Measurements from ENCODE around the gene TANGO2.

TANGO2 gene

GRCh38 chr22:19978748-19979147, 42.2 kb upstream of the TANGO2 start:
- no CpG with 5 or more reads among the region's 17 CpGs for WGBS, 2 donors (ENCODE audit: extremely low coverage in 2 of 2, insufficient read length in 2 of 2, insufficient replicate concordance in 1 of 2)
- H4K8ac ChIP-seq (ENCODE audit: low read depth, low read length) = no peak overlapping the region
- no peaks in the 10 kb centered on the region for H3K27me3 ChIP-seq (ENCODE audit: control insufficient read depth in 3 of 3, insufficient read depth in 3 of 3, low read depth in 1 of 3, low read length in 3 of 3)
- DNase-seq (ENCODE audit: low spot score) = no peak
- H3K9me3 ChIP-seq (replicated peaks in 1 of 2; ENCODE audit: control insufficient read depth in 2 of 2, insufficient read depth in 1 of 2, low read depth in 1 of 2, low read length in 2 of 2) = no peaks in the 10 kb centered on the region
- no peak overlapping the region for H3K4ac ChIP-seq (ENCODE audit: low read length)
- H4K91ac ChIP-seq (ENCODE audit: low read depth, low read length, poor library complexity) = no peak overlapping the region
- H2BK15ac ChIP-seq (ENCODE audit: low read length) = no peak overlapping the region
- no peak overlapping the region for H3K14ac ChIP-seq (ENCODE audit: low read length)
- H2BK120ac ChIP-seq (ENCODE audit: low read depth, low read length) = no peak overlapping the region
- H2BK12ac ChIP-seq (ENCODE audit: low read length) = no peak overlapping the region
- H2AFZ ChIP-seq (ENCODE audit: low read length) = no peak overlapping the region
- H3K23ac ChIP-seq (ENCODE audit: low read depth, low read length, poor library complexity) = peak overlapping the region; percentile 78
- no peak overlapping the region for H2AK5ac ChIP-seq (ENCODE audit: low read depth, low read length)
- no peak overlapping the region for H3K27ac ChIP-seq (replicated peaks; ENCODE audit: low read length)
- H3K9ac ChIP-seq (ENCODE audit: low read depth, low read length, poor library complexity) = no peak overlapping the region
- no peak overlapping the region for H3K18ac ChIP-seq (ENCODE audit: low read length)
- no peak overlapping the region for H3K4me3 ChIP-seq (ENCODE audit: low read length in 2 of 2)
- peaks cover 11% of the 10 kb centered on the region for H3K79me1 ChIP-seq (ENCODE audit: low read depth, low read length)
- H3K4me2 ChIP-seq (ENCODE audit: insufficient read depth, low read length, poor library complexity, severe bottlenecking) = no peak overlapping the region
- peaks cover 48 to 88% of the 10 kb centered on the region in 2 donors for H3K36me3 ChIP-seq (replicated peaks in 1 of 2; ENCODE audit: control insufficient read depth in 2 of 2, insufficient read depth in 2 of 2, low read length in 2 of 2)
- peaks cover 12 to 17% of the 10 kb centered on the region in 2 donors for H3K4me1 ChIP-seq (ENCODE audit: control insufficient read depth in 2 of 2, insufficient read depth in 1 of 2, low read depth in 1 of 2, low read length in 2 of 2)
- no peak overlapping the region for H2BK5ac ChIP-seq (ENCODE audit: low read length)

GRCh38 chr22:19979712-19980493, 41.0 kb upstream of the TANGO2 start:
- no peak overlapping the region for H2BK120ac ChIP-seq (ENCODE audit: low read depth, low read length)
- no peak overlapping the region for H2AFZ ChIP-seq (ENCODE audit: low read length)
- peaks cover 12 to 15% of the 10 kb centered on the region in 2 donors for H3K4me1 ChIP-seq (ENCODE audit: control insufficient read depth in 2 of 2, insufficient read depth in 1 of 2, low read depth in 1 of 2, low read length in 2 of 2)
- DNase-seq (ENCODE audit: low spot score) = no peak
- H3K18ac ChIP-seq (ENCODE audit: low read length) = no peak overlapping the region
- H3K4me3 ChIP-seq (ENCODE audit: low read length in 2 of 2) = no peak overlapping the region
- H3K14ac ChIP-seq (ENCODE audit: low read length) = no peak overlapping the region
- H3K27me3 ChIP-seq (ENCODE audit: control insufficient read depth in 3 of 3, insufficient read depth in 3 of 3, low read depth in 1 of 3, low read length in 3 of 3) = no peaks in the 10 kb centered on the region
- H3K36me3 ChIP-seq (replicated peaks in 1 of 2; ENCODE audit: control insufficient read depth in 2 of 2, insufficient read depth in 2 of 2, low read length in 2 of 2) = peaks cover 46 to 82% of the 10 kb centered on the region in 2 donors
- peak overlapping the region; percentile 23 for H4K8ac ChIP-seq (ENCODE audit: low read depth, low read length)
- no peak overlapping the region for H2BK12ac ChIP-seq (ENCODE audit: low read length)
- H3K4me2 ChIP-seq (ENCODE audit: insufficient read depth, low read length, poor library complexity, severe bottlenecking) = no peak overlapping the region
- peaks cover 17% of the 10 kb centered on the region for H3K79me1 ChIP-seq (ENCODE audit: low read depth, low read length)
- no peak overlapping the region for H4K91ac ChIP-seq (ENCODE audit: low read depth, low read length, poor library complexity)
- no peaks in the 10 kb centered on the region for H3K9me3 ChIP-seq (replicated peaks in 1 of 2; ENCODE audit: control insufficient read depth in 2 of 2, insufficient read depth in 1 of 2, low read depth in 1 of 2, low read length in 2 of 2)
- H2BK15ac ChIP-seq (ENCODE audit: low read length) = no peak overlapping the region
- no peak overlapping the region for H3K4ac ChIP-seq (ENCODE audit: low read length)
- no peak overlapping the region for H3K9ac ChIP-seq (ENCODE audit: low read depth, low read length, poor library complexity)
- peak overlapping the region; percentile 94 for H3K23ac ChIP-seq (ENCODE audit: low read depth, low read length, poor library complexity)
- peak overlapping the region; percentile 61 for H2BK5ac ChIP-seq (ENCODE audit: low read length)
- WGBS, 2 donors (ENCODE audit: extremely low coverage in 2 of 2, insufficient read length in 2 of 2, insufficient replicate concordance in 1 of 2) = no CpG with 5 or more reads among the region's 52 CpGs
- no peak overlapping the region for H2AK5ac ChIP-seq (ENCODE audit: low read depth, low read length)
- H3K27ac ChIP-seq (replicated peaks; ENCODE audit: low read length) = no peak overlapping the region

- Histone ChIP-seq H3K9ac (ENCODE audit: low read depth, low read length, poor library complexity) (no peak overlapping the region), H4K8ac (ENCODE audit: low read depth, low read length) (no peak overlapping the region), H2BK120ac (ENCODE audit: low read depth, low read length) (no peak overlapping the region), H3K36me3 (replicated peaks in 1 of 2; ENCODE audit: control insufficient read depth in 2 of 2, insufficient read depth in 2 of 2, low read length in 2 of 2) (peaks cover 46 to 81% of the 10 kb centered on the region in 2 donors), H3K14ac (ENCODE audit: low read length) (no peak overlapping the region), H3K27ac (replicated peaks; ENCODE audit: low read length) (no peak overlapping the region), H3K79me1 (ENCODE audit: low read depth, low read length) (peaks cover 24% of the 10 kb centered on the region), H2BK12ac (ENCODE audit: low read length) (no peak overlapping the region), H3K4me1 (ENCODE audit: control insufficient read depth in 2 of 2, insufficient read depth in 1 of 2, low read depth in 1 of 2, low read length in 2 of 2) (peaks cover 12 to 13% of the 10 kb centered on the region in 2 donors), H3K9me3 (replicated peaks in 1 of 2; ENCODE audit: control insufficient read depth in 2 of 2, insufficient read depth in 1 of 2, low read depth in 1 of 2, low read length in 2 of 2) (no peaks in the 10 kb centered on the region), H2BK15ac (ENCODE audit: low read length) (no peak overlapping the region), H3K4me3 (ENCODE audit: low read length in 2 of 2) (no peak overlapping the region), H2AK5ac (ENCODE audit: low read depth, low read length) (no peak overlapping the region), H3K27me3 (ENCODE audit: control insufficient read depth in 3 of 3, insufficient read depth in 3 of 3, low read depth in 1 of 3, low read length in 3 of 3) (no peaks in the 10 kb centered on the region), H3K4ac (ENCODE audit: low read length) (no peak overlapping the region), H3K23ac (ENCODE audit: low read depth, low read length, poor library complexity) (peak overlapping the region; percentile 59), H2BK5ac (ENCODE audit: low read length) (no peak overlapping the region), H2AFZ (ENCODE audit: low read length) (no peak overlapping the region), H3K18ac (ENCODE audit: low read length) (no peak overlapping the region), H4K91ac (ENCODE audit: low read depth, low read length, poor library complexity) (no peak overlapping the region), H3K4me2 (ENCODE audit: insufficient read depth, low read length, poor library complexity, severe bottlenecking) (no peak overlapping the region)
- WGBS, 2 donors (ENCODE audit: extremely low coverage in 2 of 2, insufficient read length in 2 of 2, insufficient replicate concordance in 1 of 2) = no CpG with 5 or more reads among the region's 7 CpGs
- DNase-seq (ENCODE audit: low spot score) = no peak
These were observed 40.1 kb upstream of the TANGO2 start for GRCh38 chr22:19980766-19981165.

GRCh38 chr22:19981171-19981960, 39.5 kb upstream of the TANGO2 start:
- H3K27ac ChIP-seq (replicated peaks; ENCODE audit: low read length) = no peak overlapping the region
- H2AK5ac ChIP-seq (ENCODE audit: low read depth, low read length) = no peak overlapping the region
- H3K14ac ChIP-seq (ENCODE audit: low read length) = no peak overlapping the region
- H3K4ac ChIP-seq (ENCODE audit: low read length) = no peak overlapping the region
- H3K4me1 ChIP-seq (ENCODE audit: control insufficient read depth in 2 of 2, insufficient read depth in 1 of 2, low read depth in 1 of 2, low read length in 2 of 2) = peaks cover 17 to 18% of the 10 kb centered on the region in 2 donors
- no peaks in the 10 kb centered on the region for H3K9me3 ChIP-seq (replicated peaks in 1 of 2; ENCODE audit: control insufficient read depth in 2 of 2, insufficient read depth in 1 of 2, low read depth in 1 of 2, low read length in 2 of 2)
- no peak overlapping the region for H2BK5ac ChIP-seq (ENCODE audit: low read length)
- no peak overlapping the region for H4K91ac ChIP-seq (ENCODE audit: low read depth, low read length, poor library complexity)
- no peak overlapping the region for H4K8ac ChIP-seq (ENCODE audit: low read depth, low read length)
- no peak overlapping the region for H2BK12ac ChIP-seq (ENCODE audit: low read length)
- peaks cover 46 to 77% of the 10 kb centered on the region in 2 donors for H3K36me3 ChIP-seq (replicated peaks in 1 of 2; ENCODE audit: control insufficient read depth in 2 of 2, insufficient read depth in 2 of 2, low read length in 2 of 2)
- H3K18ac ChIP-seq (ENCODE audit: low read length) = no peak overlapping the region
- no peak overlapping the region for H2BK15ac ChIP-seq (ENCODE audit: low read length)
- H2BK120ac ChIP-seq (ENCODE audit: low read depth, low read length) = no peak overlapping the region
- H3K4me2 ChIP-seq (ENCODE audit: insufficient read depth, low read length, poor library complexity, severe bottlenecking) = no peak overlapping the region
- H3K27me3 ChIP-seq (ENCODE audit: control insufficient read depth in 3 of 3, insufficient read depth in 3 of 3, low read depth in 1 of 3, low read length in 3 of 3) = no peaks in the 10 kb centered on the region
- no peak overlapping the region for H2AFZ ChIP-seq (ENCODE audit: low read length)
- H3K4me3 ChIP-seq (ENCODE audit: low read length in 2 of 2) = no peak overlapping the region
- no CpG with 5 or more reads among the region's 33 CpGs for WGBS, 2 donors (ENCODE audit: extremely low coverage in 2 of 2, insufficient read length in 2 of 2, insufficient replicate concordance in 1 of 2)
- no peak overlapping the region for H3K9ac ChIP-seq (ENCODE audit: low read depth, low read length, poor library complexity)
- H3K23ac ChIP-seq (ENCODE audit: low read depth, low read length, poor library complexity) = peak overlapping the region; percentile 59
- DNase-seq (ENCODE audit: low spot score) = no peak
- peaks cover 28% of the 10 kb centered on the region for H3K79me1 ChIP-seq (ENCODE audit: low read depth, low read length)
